Heart right ventricle (tissue), 16 donors: ENCODE measurements around the gene SIK1. TPM values are rescaled to one million over a fixed set of nuclear protein-coding genes. Genes with fewer than 3 reads are reported as not detected.

Experiments used
- ATAC-seq, 8 donors: fragments of 200-7000 bp; cut with Tn5 transposase; one replicate each; pipeline ENCODE4 v1.9.1; 2020; ENCODE audit warnings: mild to moderate bottlenecking in 8 of 8, moderate library complexity in 8 of 8, moderate number of reproducible peaks in 1 of 8
- DNase-seq, 2 donors: peaks; one replicate each; pipeline ENCODE4 v3.0.0-alpha.2; 2020
- H3K27ac ChIP-seq, 10 donors: fragments of 200-600 bp; sonication (generic) in 2 of 10; one replicate each; pipeline versions ENCODE4 v1.5.0 to v1.8.0; 2020 to 2022; ENCODE audit warnings: mild to moderate bottlenecking in 3 of 10
- H3K27me3 ChIP-seq, 7 donors: fragments of 200-600 bp; one replicate each; pipeline ENCODE4 v1.8.0; 2021 to 2022; ENCODE audit warnings: mild to moderate bottlenecking in 2 of 7
- H3K36me3 ChIP-seq, 9 donors: fragments of 200-600 bp; sonication (generic) in 1 of 9; one replicate each; pipeline versions ENCODE4 v1.5.0 to v1.8.0; 2020 to 2022; ENCODE audit warnings: mild to moderate bottlenecking in 2 of 9
- H3K4me1 ChIP-seq, 9 donors: fragments of 200-600 bp; sonication (generic) in 1 of 9; one replicate each; pipeline versions ENCODE4 v1.5.0 to v1.8.0; 2020 to 2022; ENCODE audit warnings: mild to moderate bottlenecking in 4 of 9
- H3K4me3 ChIP-seq, 10 donors: fragments of 200-600 bp; sonication (generic) in 2 of 10; one replicate each; pipeline versions ENCODE4 v1.5.0 to v1.8.0; 2020 to 2022; ENCODE audit warnings: mild to moderate bottlenecking in 7 of 10, moderate library complexity in 2 of 10
- H3K9me3 ChIP-seq, 11 donors: fragments of 200-600 bp in 10 of 11; sonication (generic) in 2 of 11; one replicate each; pipeline versions ENCODE4 v1.5.0 to v1.8.0; 2013 to 2022; ENCODE audit warnings: mild to moderate bottlenecking in 2 of 11, control low read depth in 1 of 11, moderate library complexity in 1 of 11
- CTCF ChIP-seq, 9 donors: fragments of 200-600 bp; sonication (generic) in 2 of 9; IDR thresholded peaks; one replicate each; pipeline versions ENCODE4 v1.5.0 to v1.8.0; 2021 to 2022; ENCODE audit warnings: antibody characterized with exemption in 9 of 9, mild to moderate bottlenecking in 5 of 9, moderate library complexity in 1 of 9
- WGBS, 2 donors: extraction: QIAGEN DNeasy Blood & Tissue Kit; methylation state at CpG; one replicate each; pipeline ENCODE4 v1.1.7; 2013; ENCODE audit warnings: inconsistent platforms in 1 of 2; 5-methylcytosine and 5-hydroxymethylcytosine counted together
- intact Hi-C, 10 donors: fragments of 100-400 bp; cut with DNase I; formaldehyde crosslinking; loops; one replicate each; pipeline versions ENCODE4 v1.11.1 to v1.14.2; 2022
- polyA plus RNA-seq, 2 donors: library from polyadenylated mRNA; stranded (reverse); fragments of 200-250 nt; gene quantifications; one replicate each; pipeline ENCODE4 v1.2.3, GENCODE V29; 2013
- total RNA-seq, 10 donors: library from RNA; stranded (reverse); fragmentation: NEBNext Ultra II Directional in 3 of 10; extraction: Animal tissue kit (Norgen Biotek cat#: 25700) in 3 of 10; gene quantifications; one replicate each; pipeline versions ENCODE4 v1.2.1 to v1.2.4, GENCODE V29; 2021 to 2023
- donor health status: Arrhythmogenic right ventricular cardiomyopathy.
- donor health status: ischemic (EF 13 %, LVEDD 7.1; RV severe dilation, severe dysfunction).
- donor health status: healthy with polysubstance abuse.
- donor health status: DM: no; HTN: yes; CAD: no.
- donor health status: DM: no; HTN: no; CAD: no.
- donor health status: ischemic (EF 25% LVEDD 6.9; RV normal size, moderate dysfunction).
- donor health status: ischemic (EF 25% LVEDD 5.7; RV mildly dilated, moderate dysfunction).
- donor health status: healthy.
- donor health status: DM: yes; HTN: yes; CAD: no.
- donor health status: Ischemic cardiomyopathy.
- donor health status: ischemic (EF 35%, LVEDD 5.7; RV mildly dilated, moderate dysfunction).
- donor health status: nonischemic (EF 11% LVEDD 7.7; RV severe dilation, severe dysfunction).
- donor health status: DM: yes; HTN: yes; CAD: no.
- donor health status: PGD.
- donor health status: ischemic (EF 29% LVEDD 5.4; RV normal size, mild dysfunction).
- donor health status: nonischemic (EF 23%, LVEDD 6.1; RV moderate dilation, normal function).

Gene SIK1
- total and polyA plus RNA-seq, 12 donors = 3.1 to 109 (median 16.4) TPM

- Histone ChIP-seq H3K27ac (no peak overlapping the region), H3K27me3 (no peaks in the 10 kb centered on the region), H3K4me3 (no peak overlapping the region), H3K36me3 (no peaks in the 10 kb centered on the region), H3K4me1 (peaks cover 0 to 3% (median 0%) of the 10 kb centered on the region in 9 donors), H3K9me3 (no peaks in the 10 kb centered on the region)
- intact Hi-C loops = no loop called here
- no peak for ATAC-seq
- 95% methylated on average over 17 of the region's 17 CpGs for WGBS, 2 donors
- no peak for TF ChIP-seq CTCF (IDR thresholded peaks at IDR 0.05)
- DNase-seq = peak in 1 of 2 donors; percentile 5
Measured at GRCh38 chr21:43375006-43375836, 51.7 kb downstream of the SIK1 start.

GRCh38 chr21:43374228-43374885, 52.6 kb downstream of the SIK1 start:
- ATAC-seq = no peak
- intact Hi-C loops = no loop called here
- Histone ChIP-seq H3K27ac (no peak overlapping the region), H3K4me1 (peaks cover 0 to 10% (median 0%) of the 10 kb centered on the region in 9 donors), H3K4me3 (no peak overlapping the region), H3K27me3 (no peaks in the 10 kb centered on the region), H3K36me3 (no peaks in the 10 kb centered on the region), H3K9me3 (no peaks in the 10 kb centered on the region)
- peak in 1 of 2 donors; percentile 2 for DNase-seq
- TF ChIP-seq CTCF (IDR thresholded peaks at IDR 0.05) = no peak
- WGBS, 2 donors = 94 to 96% methylated on average over 16 of the region's 16 CpGs

- Histone ChIP-seq H3K27me3 (no peaks in the 10 kb centered on the region), H3K36me3 (no peaks in the 10 kb centered on the region), H3K27ac (no peak overlapping the region), H3K9me3 (no peaks in the 10 kb centered on the region), H3K4me1 (peaks cover 0 to 10% (median 0%) of the 10 kb centered on the region in 9 donors), H3K4me3 (no peak overlapping the region)
- intact Hi-C loops = no loop called here
- DNase-seq (peak in 1 of 2 donors; percentile 7), ATAC-seq (no peak)
- WGBS, 2 donors = 85 to 88% methylated on average over 21 of the region's 21 CpGs
- TF ChIP-seq CTCF (IDR thresholded peaks at IDR 0.05) = no peak
Measured at GRCh38 chr21:43373362-43374227, 53.3 kb downstream of the SIK1 start.
